ENCODE measurements around the gene RNF123.

DNA sequence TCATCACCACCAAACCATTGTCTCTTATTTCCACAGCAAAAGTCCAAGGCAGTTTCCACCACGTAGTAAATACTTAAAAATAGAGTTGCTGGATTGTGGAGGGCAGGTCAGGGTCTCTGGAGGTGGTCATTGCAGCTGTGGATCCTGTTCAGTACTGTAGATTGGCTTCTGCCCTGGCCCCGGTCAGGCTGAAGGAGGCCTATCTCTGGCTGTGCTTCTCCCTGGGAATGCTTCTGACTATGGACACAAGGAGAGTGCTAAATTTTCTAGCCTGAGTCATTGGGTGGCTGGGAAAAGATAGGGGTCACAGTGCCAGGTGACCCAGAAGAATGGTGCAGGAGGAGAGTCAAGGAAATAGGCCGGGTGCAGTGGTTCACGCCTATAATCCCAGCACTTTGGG, 60.7 kb downstream of the RNF123 start:
- TF ChIP-seq, protein P1, sequence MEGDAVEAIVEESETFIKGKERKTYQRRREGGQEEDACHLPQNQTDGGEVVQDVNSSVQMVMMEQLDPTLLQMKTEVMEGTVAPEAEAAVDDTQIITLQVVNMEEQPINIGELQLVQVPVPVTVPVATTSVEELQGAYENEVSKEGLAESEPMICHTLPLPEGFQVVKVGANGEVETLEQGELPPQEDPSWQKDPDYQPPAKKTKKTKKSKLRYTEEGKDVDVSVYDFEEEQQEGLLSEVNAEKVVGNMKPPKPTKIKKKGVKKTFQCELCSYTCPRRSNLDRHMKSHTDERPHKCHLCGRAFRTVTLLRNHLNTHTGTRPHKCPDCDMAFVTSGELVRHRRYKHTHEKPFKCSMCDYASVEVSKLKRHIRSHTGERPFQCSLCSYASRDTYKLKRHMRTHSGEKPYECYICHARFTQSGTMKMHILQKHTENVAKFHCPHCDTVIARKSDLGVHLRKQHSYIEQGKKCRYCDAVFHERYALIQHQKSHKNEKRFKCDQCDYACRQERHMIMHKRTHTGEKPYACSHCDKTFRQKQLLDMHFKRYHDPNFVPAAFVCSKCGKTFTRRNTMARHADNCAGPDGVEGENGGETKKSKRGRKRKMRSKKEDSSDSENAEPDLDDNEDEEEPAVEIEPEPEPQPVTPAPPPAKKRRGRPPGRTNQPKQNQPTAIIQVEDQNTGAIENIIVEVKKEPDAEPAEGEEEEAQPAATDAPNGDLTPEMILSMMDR (IDR thresholded peaks at IDR 0.05 in 2 of 3, conservative IDR thresholded peaks at IDR 0.05 in 1 of 3; ENCODE audit: borderline replicate concordance in 1 of 3, insufficient read depth in 1 of 3, low read depth in 2 of 3, low read length in 2 of 3), result no peak
- TF ChIP-seq, protein P2, sequence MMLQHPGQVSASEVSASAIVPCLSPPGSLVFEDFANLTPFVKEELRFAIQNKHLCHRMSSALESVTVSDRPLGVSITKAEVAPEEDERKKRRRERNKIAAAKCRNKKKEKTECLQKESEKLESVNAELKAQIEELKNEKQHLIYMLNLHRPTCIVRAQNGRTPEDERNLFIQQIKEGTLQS (IDR thresholded peaks at IDR 0.05), result no peak
- TF ChIP-seq POLR2A (IDR thresholded peaks at IDR 0.05; ENCODE audit: borderline replicate concordance, extremely low read depth, insufficient read depth, insufficient read length), result no peak
- TF ChIP-seq CEBPB (IDR thresholded peaks at IDR 0.05; ENCODE audit: low read depth), result no peak
- no peak for TF ChIP-seq YY1 (IDR thresholded peaks at IDR 0.05; ENCODE audit: extremely low read depth, insufficient replicate concordance, low read depth, low read length)
- TF ChIP-seq, protein P3, sequence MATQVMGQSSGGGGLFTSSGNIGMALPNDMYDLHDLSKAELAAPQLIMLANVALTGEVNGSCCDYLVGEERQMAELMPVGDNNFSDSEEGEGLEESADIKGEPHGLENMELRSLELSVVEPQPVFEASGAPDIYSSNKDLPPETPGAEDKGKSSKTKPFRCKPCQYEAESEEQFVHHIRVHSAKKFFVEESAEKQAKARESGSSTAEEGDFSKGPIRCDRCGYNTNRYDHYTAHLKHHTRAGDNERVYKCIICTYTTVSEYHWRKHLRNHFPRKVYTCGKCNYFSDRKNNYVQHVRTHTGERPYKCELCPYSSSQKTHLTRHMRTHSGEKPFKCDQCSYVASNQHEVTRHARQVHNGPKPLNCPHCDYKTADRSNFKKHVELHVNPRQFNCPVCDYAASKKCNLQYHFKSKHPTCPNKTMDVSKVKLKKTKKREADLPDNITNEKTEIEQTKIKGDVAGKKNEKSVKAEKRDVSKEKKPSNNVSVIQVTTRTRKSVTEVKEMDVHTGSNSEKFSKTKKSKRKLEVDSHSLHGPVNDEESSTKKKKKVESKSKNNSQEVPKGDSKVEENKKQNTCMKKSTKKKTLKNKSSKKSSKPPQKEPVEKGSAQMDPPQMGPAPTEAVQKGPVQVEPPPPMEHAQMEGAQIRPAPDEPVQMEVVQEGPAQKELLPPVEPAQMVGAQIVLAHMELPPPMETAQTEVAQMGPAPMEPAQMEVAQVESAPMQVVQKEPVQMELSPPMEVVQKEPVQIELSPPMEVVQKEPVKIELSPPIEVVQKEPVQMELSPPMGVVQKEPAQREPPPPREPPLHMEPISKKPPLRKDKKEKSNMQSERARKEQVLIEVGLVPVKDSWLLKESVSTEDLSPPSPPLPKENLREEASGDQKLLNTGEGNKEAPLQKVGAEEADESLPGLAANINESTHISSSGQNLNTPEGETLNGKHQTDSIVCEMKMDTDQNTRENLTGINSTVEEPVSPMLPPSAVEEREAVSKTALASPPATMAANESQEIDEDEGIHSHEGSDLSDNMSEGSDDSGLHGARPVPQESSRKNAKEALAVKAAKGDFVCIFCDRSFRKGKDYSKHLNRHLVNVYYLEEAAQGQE (IDR thresholded peaks at IDR 0.05; ENCODE audit: low read depth), result no peak
- TF ChIP-seq, protein P4, sequence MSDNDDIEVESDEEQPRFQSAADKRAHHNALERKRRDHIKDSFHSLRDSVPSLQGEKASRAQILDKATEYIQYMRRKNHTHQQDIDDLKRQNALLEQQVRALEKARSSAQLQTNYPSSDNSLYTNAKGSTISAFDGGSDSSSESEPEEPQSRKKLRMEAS (IDR thresholded peaks at IDR 0.05), result no peak

Data from HCT116 (cell line).